ENCODE results near the gene AKAP9.

Gene AKAP9

DNA sequence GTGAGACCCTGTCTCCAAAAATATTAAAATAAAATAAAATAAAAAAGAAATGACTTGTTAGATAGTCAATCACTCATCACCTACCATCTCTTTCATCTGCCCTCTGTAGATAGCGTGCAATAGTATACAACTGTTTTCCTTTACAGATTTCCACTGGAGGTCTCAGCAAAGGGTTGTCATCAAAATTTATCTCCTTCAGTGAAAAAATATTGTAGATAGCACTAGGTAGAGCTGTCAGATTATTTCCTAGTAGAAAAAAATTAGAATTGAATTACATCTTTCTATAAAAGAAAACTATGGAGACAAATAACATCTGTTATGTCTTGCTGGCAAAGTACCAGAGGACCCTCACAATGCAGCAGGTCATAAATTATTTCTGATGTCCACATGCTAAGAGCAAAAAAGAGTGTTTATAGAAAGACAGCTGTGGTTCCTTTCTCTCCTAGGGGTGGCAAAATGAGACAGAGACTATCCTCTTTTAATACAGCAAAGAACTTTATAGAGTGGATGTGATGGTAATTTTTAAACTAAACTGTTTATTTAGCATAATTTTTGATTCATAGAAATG, 209.9 kb downstream of the AKAP9 start:
- Histone ChIP-seq H3K36me3 (ENCODE audit: control insufficient read depth, insufficient read depth, low read length) (no peaks in the 10 kb centered on the region), H3K27me3 (ENCODE audit: control insufficient read depth, insufficient read depth, low read length) (no peaks in the 10 kb centered on the region), H3K9me3 (ENCODE audit: control insufficient read depth, low read length) (no peaks in the 10 kb centered on the region), H3K9ac (ENCODE audit: low read length) (no peak overlapping the region), H3K4me3 (ENCODE audit: low read length) (no peak overlapping the region), H3K4me1 (ENCODE audit: control insufficient read depth, insufficient read depth, low read length) (no peaks in the 10 kb centered on the region)

DNA sequence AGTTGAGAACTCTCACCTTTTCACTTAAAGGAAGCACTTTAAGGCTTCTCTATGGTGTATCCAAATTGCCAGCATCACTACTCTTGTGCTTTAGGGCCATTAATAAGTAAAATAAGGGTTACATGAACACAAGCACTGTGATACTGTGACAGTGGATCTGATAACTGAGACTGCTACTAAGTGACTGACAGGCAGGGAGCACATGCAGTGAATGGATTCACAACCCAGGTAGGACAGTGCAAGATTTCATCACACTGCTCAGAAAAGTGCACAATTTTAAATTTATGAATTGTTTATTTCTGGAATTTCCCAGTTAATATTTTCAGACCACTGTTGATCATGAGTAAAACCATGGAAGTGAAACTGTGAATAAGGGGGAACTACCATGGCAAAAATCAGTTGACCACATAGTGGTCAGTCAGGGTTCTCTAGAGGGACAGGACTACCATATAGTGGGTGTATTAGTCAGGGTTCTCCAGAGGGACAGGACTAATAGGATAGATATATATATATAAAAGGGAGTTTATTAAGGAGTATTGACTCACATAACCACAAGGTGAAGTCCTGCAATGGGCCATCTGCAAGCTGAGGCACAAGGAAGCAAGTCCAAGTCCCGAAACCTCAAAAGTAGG, 214.6 kb downstream of the AKAP9 start:
- no peak overlapping the region for H3K4me3 ChIP-seq (ENCODE audit: low read length)
- no peaks in the 10 kb centered on the region for H3K27me3 ChIP-seq (ENCODE audit: control insufficient read depth, insufficient read depth, low read length)
- no peaks in the 10 kb centered on the region for H3K36me3 ChIP-seq (ENCODE audit: control insufficient read depth, insufficient read depth, low read length)
- no peaks in the 10 kb centered on the region for H3K9me3 ChIP-seq (ENCODE audit: control insufficient read depth, low read length)
- H3K4me1 ChIP-seq (ENCODE audit: control insufficient read depth, insufficient read depth, low read length): no peaks in the 10 kb centered on the region
- H3K9ac ChIP-seq (ENCODE audit: low read length): no peak overlapping the region

- H3K27me3 ChIP-seq (ENCODE audit: control insufficient read depth, insufficient read depth, low read length): no peaks in the 10 kb centered on the region
- H3K9ac ChIP-seq (ENCODE audit: low read length): no peak overlapping the region
- no peaks in the 10 kb centered on the region for H3K4me1 ChIP-seq (ENCODE audit: control insufficient read depth, insufficient read depth, low read length)
- H3K36me3 ChIP-seq (ENCODE audit: control insufficient read depth, insufficient read depth, low read length): no peaks in the 10 kb centered on the region
- H3K9me3 ChIP-seq (ENCODE audit: control insufficient read depth, low read length): no peaks in the 10 kb centered on the region
- no peak overlapping the region for H3K4me3 ChIP-seq (ENCODE audit: low read length)
These were observed 216.3 kb downstream of the AKAP9 start for GRCh38 chr7:92156990-92157389.

GRCh38 chr7:92158660-92159575, 218.3 kb downstream of the AKAP9 start:
- H3K36me3 ChIP-seq (ENCODE audit: control insufficient read depth, insufficient read depth, low read length): no peaks in the 10 kb centered on the region
- no peak overlapping the region for H3K4me3 ChIP-seq (ENCODE audit: low read length)
- no peaks in the 10 kb centered on the region for H3K4me1 ChIP-seq (ENCODE audit: control insufficient read depth, insufficient read depth, low read length)
- H3K9ac ChIP-seq (ENCODE audit: low read length): no peak overlapping the region
- no peaks in the 10 kb centered on the region for H3K27me3 ChIP-seq (ENCODE audit: control insufficient read depth, insufficient read depth, low read length)
- no peaks in the 10 kb centered on the region for H3K9me3 ChIP-seq (ENCODE audit: control insufficient read depth, low read length)

All from mucosa of stomach (tissue), 1 donor.